GM23248 (cell line): ENCODE results near the gene CLIC4. TPM values are rescaled to one million over a fixed set of nuclear protein-coding genes. Genes with fewer than 3 reads are reported as not detected.

Source experiments
- DNase-seq: peaks from one replicate; pipeline ENCODE4 v3.0.0-alpha.2; 2015
- H2AFZ ChIP-seq: fragments of 200-600 bp; sonication (generic); 2 replicates; pipeline ENCODE4 v1.6.1; 2016; ENCODE audit warnings: antibody characterized with exemption
- H3F3A ChIP-seq: fragments of 200-600 bp; sonication (generic); 2 replicates; pipeline ENCODE4 v1.6.1; 2016; ENCODE audit warnings: mild to moderate bottlenecking, antibody characterized with exemption, mixed run types; ENCODE audit not compliant: insufficient read depth
- H3K27ac ChIP-seq: fragments of 200-600 bp; sonication (generic); 2 replicates; pipeline ENCODE4 v1.5.1; 2016; ENCODE audit warnings: mild to moderate bottlenecking
- H3K27me3 ChIP-seq: fragments of 200-600 bp; sonication (generic); replicated peaks from 2 replicates; pipeline ENCODE4 v1.6.1; 2016; ENCODE audit warnings: mild to moderate bottlenecking; ENCODE audit not compliant: insufficient read depth
- H3K36me3 ChIP-seq: fragments of 200-600 bp; sonication (generic); 2 replicates; pipeline ENCODE4 v1.6.1; 2016; ENCODE audit warnings: low read depth, mild to moderate bottlenecking
- H3K4me1 ChIP-seq: fragments of 200-600 bp; sonication (generic); 2 replicates; pipeline ENCODE4 v1.6.1; 2016; ENCODE audit warnings: mild to moderate bottlenecking; ENCODE audit not compliant: insufficient read depth
- H3K4me2 ChIP-seq: fragments of 200-600 bp; sonication (generic); one replicate; pipeline ENCODE4 v1.6.1; 2016; ENCODE audit warnings: mild to moderate bottlenecking; ENCODE audit not compliant: unreplicated experiment
- H3K4me3 ChIP-seq: fragments of 200-600 bp; sonication (generic); 2 replicates; pipeline ENCODE4 v1.5.1; 2016; ENCODE audit warnings: mild to moderate bottlenecking
- H3K79me2 ChIP-seq: fragments of 200-600 bp; sonication (generic); 2 replicates; pipeline ENCODE4 v1.6.1; 2016; ENCODE audit warnings: mild to moderate bottlenecking; ENCODE audit not compliant: insufficient read depth
- H3K9ac ChIP-seq: fragments of 200-600 bp; sonication (generic); 2 replicates; pipeline ENCODE4 v1.6.1; 2016; ENCODE audit warnings: mild to moderate bottlenecking
- H3K9me2 ChIP-seq: fragments of 200-600 bp; sonication (generic); 2 replicates; pipeline ENCODE4 v1.6.1; 2016; ENCODE audit warnings: mixed run types, mild to moderate bottlenecking, moderate library complexity; ENCODE audit not compliant: insufficient read depth
- H3K9me3 ChIP-seq: fragments of 200-600 bp; sonication (generic); one replicate; pipeline ENCODE4 v1.6.1; 2017; ENCODE audit warnings: low read depth
- H4K20me1 ChIP-seq: fragments of 200-600 bp; sonication (generic); 2 replicates; pipeline ENCODE4 v1.6.0; 2016; ENCODE audit not compliant: insufficient read depth
- EZH2 ChIP-seq: fragments of 200-600 bp; sonication (generic); IDR thresholded peaks from 2 replicates; pipeline ENCODE4 v1.6.1; 2018; ENCODE audit warnings: antibody characterized with exemption, mild to moderate bottlenecking; ENCODE audit not compliant: insufficient read depth, poor library complexity, severe bottlenecking
- EZH2phosphoT487 ChIP-seq: fragments of 200-600 bp; sonication (generic); IDR thresholded peaks from 2 replicates; pipeline ENCODE4 v1.6.1; 2018; ENCODE audit warnings: antibody characterized with exemption, moderate library complexity, mild to moderate bottlenecking, low read depth; ENCODE audit not compliant: insufficient read depth
- WGBS, 2 experiments: methylation state at CpG; one replicate each; pipeline ENCODE4 v1.1.6; 2015 to 2017; ENCODE audit warnings: low lambda C conversion rate in 2 of 2, low coverage in 1 of 2; ENCODE audit errors: missing lambda C conversion rate in 2 of 2; 5-methylcytosine and 5-hydroxymethylcytosine counted together
- in situ Hi-C: fragments of 300-500 bp; cut with MboI; formaldehyde crosslinking; loops from 2 replicates; pipeline ENCODE4 v1.15.0; 2020
- polyA plus RNA-seq: library from polyadenylated mRNA; unstranded; fragments of >200 nt; fragmentation: Nextera tagmentation; extraction: Ambion mirVana; gene quantifications from 2 replicates; pipeline ENCODE4 v1.2.1, GENCODE V29; 2016
- total RNA-seq: library from RNA; depleted of rRNA; stranded (reverse); fragments of >200 nt; shearing (Covaris generic); gene quantifications from 2 replicates; pipeline ENCODE4 v1.2.3, GENCODE V29; 2014

Gene CLIC4
- total and polyA plus RNA-seq, 2 experiments from 2014 or later = 1,380 to 1,665 TPM

GRCh38 chr1:24874056-24874455, 128.8 kb downstream of the CLIC4 start:
- H3K9me2 ChIP-seq = no peaks in the 10 kb centered on the region
- no peak overlapping the region for H3K4me2 ChIP-seq
- H3K36me3 ChIP-seq = no peaks in the 10 kb centered on the region
- no peaks in the 10 kb centered on the region for H3K9me3 ChIP-seq
- no peaks in the 10 kb centered on the region for H3K79me2 ChIP-seq
- H3K4me3 ChIP-seq = no peak overlapping the region
- H4K20me1 ChIP-seq = no peaks in the 10 kb centered on the region
- peaks cover 13% of the 10 kb centered on the region; the same call in 1 of the 2 replicates for H3F3A ChIP-seq
- H3K9ac ChIP-seq = no peak overlapping the region
- DNase-seq = no peak
- no peak overlapping the region for H3K27ac ChIP-seq
- TF ChIP-seq EZH2 = no peak
- TF ChIP-seq EZH2phosphoT487 = no peak
- no peak overlapping the region for H2AFZ ChIP-seq
- in situ Hi-C loops = no loop called here
- H3K4me1 ChIP-seq = peaks cover 9% of the 10 kb centered on the region
- 67 to 71% methylated on average over 7 of the region's 7 CpGs for WGBS, 2 experiments
- H3K27me3 ChIP-seq = no peaks in the 10 kb centered on the region

- Histone ChIP-seq H3K27ac (no peak overlapping the region), H3K4me3 (no peak overlapping the region), H3K36me3 (no peaks in the 10 kb centered on the region), H3K4me2 (no peak overlapping the region), H3K9ac (no peak overlapping the region), H3K9me3 (no peaks in the 10 kb centered on the region), H3K4me1 (peaks cover 11% of the 10 kb centered on the region), H3K9me2 (no peaks in the 10 kb centered on the region), H3K79me2 (no peaks in the 10 kb centered on the region), H3K27me3 (no peaks in the 10 kb centered on the region), H4K20me1 (no peaks in the 10 kb centered on the region), H3F3A (peaks cover 15% of the 10 kb centered on the region; the same call in 1 of the 2 replicates), H2AFZ (no peak overlapping the region)
- 64 to 67% methylated on average over 16 of the region's 16 CpGs for WGBS, 2 experiments
- in situ Hi-C loops = no loop called here
- TF ChIP-seq EZH2phosphoT487 = no peak
- TF ChIP-seq EZH2 = no peak
- DNase-seq = no peak
Measured at GRCh38 chr1:24874611-24875234, 129.5 kb downstream of the CLIC4 start.

- H3K4me2 ChIP-seq = no peak overlapping the region
- H2AFZ ChIP-seq = no peak overlapping the region
- TF ChIP-seq EZH2phosphoT487 = no peak
- no peak for TF ChIP-seq EZH2
- WGBS, 2 experiments = 53 to 57% methylated on average over 8 of the region's 8 CpGs
- H3K9me3 ChIP-seq = no peaks in the 10 kb centered on the region
- H3K9ac ChIP-seq = no peak overlapping the region
- in situ Hi-C loops = no loop called here
- H3K27me3 ChIP-seq = no peaks in the 10 kb centered on the region
- no peak overlapping the region for H3K27ac ChIP-seq
- H3K4me3 ChIP-seq = no peak overlapping the region
- H3K36me3 ChIP-seq = no peaks in the 10 kb centered on the region
- H3K9me2 ChIP-seq = no peaks in the 10 kb centered on the region
- H3K4me1 ChIP-seq = peaks cover 11% of the 10 kb centered on the region
- peaks cover 15% of the 10 kb centered on the region; the same call in 1 of the 2 replicates for H3F3A ChIP-seq
- DNase-seq = no peak
- no peaks in the 10 kb centered on the region for H3K79me2 ChIP-seq
- no peaks in the 10 kb centered on the region for H4K20me1 ChIP-seq
Measured at GRCh38 chr1:24875257-24875656, 130.0 kb downstream of the CLIC4 start.

GRCh38 chr1:24875991-24876506, 130.8 kb downstream of the CLIC4 start:
- no peak overlapping the region for H3K4me2 ChIP-seq
- WGBS, 2 experiments = 57 to 100% methylated on average over 2 to 7 of the region's 8 CpGs
- H3K36me3 ChIP-seq = no peaks in the 10 kb centered on the region
- DNase-seq = no peak
- peaks cover 11% of the 10 kb centered on the region for H3K4me1 ChIP-seq
- in situ Hi-C loops = no loop called here
- peaks cover 15% of the 10 kb centered on the region; the same call in 1 of the 2 replicates for H3F3A ChIP-seq
- no peak overlapping the region for H3K4me3 ChIP-seq
- no peaks in the 10 kb centered on the region for H3K79me2 ChIP-seq
- H3K9ac ChIP-seq = no peak overlapping the region
- H2AFZ ChIP-seq = no peak overlapping the region
- no peak overlapping the region for H3K27ac ChIP-seq
- no peaks in the 10 kb centered on the region for H3K9me2 ChIP-seq
- no peaks in the 10 kb centered on the region for H4K20me1 ChIP-seq
- no peaks in the 10 kb centered on the region for H3K27me3 ChIP-seq
- TF ChIP-seq EZH2phosphoT487 (no peak), EZH2 (no peak)
- no peaks in the 10 kb centered on the region for H3K9me3 ChIP-seq
